NCI-H1092 (cell line): Measurements from ENCODE around the gene MAGEA11.
"Not testable (repeated sequence)": the region's sequence is repeated elsewhere in the genome, so short reads cannot be mapped to it uniquely, and the experiment has no call there.

Experiments used
- DNase-seq: peaks from one replicate; lab custom pipeline; 2025; lab: John Stamatoyannopoulos, UW

Gene MAGEA11

DNA sequence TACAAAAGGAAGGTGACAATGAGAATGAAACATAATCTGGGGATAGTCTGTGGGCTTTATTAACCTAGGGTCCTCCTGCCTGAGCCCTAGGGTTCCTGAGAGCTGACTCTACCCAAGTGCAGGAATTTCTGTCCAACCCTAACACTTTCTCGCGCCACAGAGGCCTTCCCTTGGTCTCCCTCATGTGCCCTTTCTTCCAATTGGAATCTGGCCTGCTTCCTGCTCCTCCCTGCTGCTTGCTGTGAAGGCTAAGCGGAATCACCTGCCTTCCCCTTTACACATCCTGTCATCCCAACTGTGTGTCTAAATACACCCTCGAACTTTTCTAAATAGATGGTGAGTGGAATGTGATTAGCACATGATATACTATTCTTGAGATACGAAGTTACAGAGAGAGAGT lies 5.9 kb downstream of the MAGEA11 start:
- DNase-seq = no peak

DNA sequence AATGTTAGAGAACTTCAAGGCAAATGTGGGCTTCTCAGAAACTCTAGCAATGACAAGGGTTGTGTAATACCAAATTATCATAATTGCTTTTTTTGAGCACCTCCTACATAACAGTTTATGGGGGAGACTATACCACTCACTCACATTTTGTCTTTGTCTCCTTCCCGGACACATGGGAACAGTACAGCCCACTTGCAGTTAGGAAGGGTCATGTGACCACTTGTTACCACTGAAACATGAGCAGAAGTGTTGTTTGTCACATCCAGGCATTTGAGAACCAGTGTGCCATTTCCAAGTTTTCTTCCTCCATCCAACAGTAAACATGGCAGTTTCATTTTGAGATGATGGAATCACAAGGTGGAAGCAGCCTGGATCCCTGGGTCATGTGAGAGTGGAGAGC lies 6.9 kb downstream of the MAGEA11 start:
- DNase-seq = no peak

DNA sequence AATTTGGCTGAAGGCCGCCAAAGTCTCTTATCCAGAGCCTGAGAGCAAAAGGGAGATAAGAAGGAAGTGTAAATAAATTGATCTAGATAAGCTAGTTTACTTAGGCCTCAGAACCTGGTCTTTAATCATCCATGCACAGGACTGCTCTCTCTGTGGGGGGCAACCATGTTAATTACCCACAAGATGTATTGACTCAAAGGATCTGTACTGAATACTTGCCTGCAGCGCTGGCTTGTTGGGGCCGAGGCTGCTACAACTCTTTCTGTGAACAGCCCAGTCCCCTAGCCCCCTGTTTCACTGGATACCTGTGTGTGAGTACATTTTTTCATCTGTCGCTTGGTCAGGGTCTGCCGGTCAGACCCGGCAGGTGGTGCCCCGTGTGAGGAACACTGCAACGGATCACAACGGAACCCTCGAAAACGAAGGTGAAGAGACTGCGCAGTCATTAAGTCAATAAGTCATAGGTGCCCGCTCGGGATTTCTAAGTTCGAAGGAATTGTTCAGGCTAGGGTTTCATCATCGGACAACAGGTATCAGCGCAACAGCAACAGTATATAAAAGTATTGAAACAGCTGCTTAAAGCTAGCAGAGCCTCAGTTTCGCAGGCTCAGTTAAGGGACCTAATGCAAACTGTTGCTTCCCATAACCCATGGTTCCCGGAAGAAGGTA lies 8.3 kb downstream of the MAGEA11 start:
- no peak for DNase-seq

DNA sequence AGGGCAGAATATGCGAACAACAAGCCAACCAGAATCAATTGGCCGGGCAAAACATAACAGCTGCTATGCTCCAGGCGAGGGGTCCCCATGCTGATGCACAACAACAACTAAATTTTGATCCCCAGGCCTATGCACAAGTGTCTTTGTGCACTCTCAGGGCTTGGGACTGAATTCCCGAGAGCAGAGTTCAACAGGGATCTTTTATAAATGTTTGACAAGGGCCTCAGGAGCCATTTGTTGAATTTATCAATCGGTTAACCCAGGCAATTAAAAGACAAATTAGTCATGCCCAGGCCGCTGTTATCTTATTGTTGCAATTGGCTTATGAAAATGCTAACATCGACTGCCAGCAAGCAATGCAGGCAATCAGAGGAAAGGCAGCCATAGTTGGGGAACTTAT lies 9.4 kb downstream of the MAGEA11 start:
- DNase-seq = not testable (repeated sequence)

GRCh38 chrX:149721778-149722177 lies 9.9 kb downstream of the MAGEA11 start:
- DNase-seq = no peak

DNA sequence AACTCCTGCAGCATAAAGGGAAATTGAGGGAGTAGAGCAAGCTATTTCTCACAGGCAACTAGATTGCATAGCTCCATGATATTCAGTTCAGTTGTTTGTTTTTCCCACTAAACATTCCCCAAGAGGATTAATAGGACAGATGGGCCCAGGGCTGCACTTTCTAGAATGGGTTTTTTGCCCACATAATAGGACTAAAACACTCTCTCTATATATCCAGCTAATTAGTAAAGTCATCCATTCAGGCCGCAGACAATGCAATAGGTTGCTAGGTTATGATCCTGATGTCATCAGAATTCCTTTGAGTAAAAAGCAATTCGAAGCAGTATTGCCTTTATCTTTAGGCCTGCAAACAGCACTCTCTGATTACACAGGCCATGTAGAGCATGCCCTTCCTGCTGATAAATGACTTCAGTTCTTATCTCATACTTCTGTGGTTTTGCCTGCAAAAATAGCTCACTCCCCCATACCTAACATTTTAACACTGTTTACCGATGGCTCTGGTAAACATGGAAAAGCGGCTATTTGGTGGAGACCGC lies 11.8 kb downstream of the MAGEA11 start:
- not testable (repeated sequence) for DNase-seq

DNA sequence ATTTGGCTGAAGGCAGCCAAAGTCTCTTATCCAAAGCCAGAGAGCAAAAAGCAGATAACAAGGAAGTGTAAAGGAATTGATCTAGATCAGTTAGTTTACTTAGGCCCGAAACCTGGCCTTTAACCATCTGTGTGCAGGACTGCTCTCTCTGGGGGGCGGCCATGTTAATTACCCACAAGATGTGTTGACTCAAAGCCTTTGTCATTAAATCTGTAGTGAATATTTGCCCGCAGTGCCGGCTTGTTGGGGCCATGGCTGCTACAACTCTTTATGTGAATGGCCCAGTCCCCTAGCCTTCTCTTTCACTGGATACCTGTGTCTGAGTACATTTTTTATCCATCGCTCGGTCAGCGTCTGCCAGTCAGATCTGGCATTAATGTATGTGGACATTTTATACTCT lies 15.4 kb downstream of the MAGEA11 start:
- not testable (repeated sequence) for DNase-seq

DNA sequence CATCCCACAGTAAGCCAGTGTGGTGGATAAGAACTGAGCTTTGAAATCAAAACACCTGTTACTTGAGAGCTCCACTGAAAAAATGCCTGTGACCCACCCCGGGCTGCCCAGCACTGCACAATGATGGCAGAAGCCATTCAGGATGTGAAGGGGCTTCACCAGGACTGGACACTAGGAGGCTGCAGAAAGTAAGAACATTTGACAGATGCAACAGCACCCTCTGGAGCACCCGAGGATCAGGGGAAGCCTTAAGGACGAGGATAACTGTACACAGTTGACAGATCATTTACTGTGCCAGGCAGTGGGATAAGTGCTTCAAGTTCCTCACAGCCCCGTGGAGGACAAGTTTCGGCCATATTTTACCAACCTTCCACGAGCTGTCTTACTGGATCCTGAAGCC lies 30.4 kb downstream of the MAGEA11 start:
- DNase-seq = not testable (repeated sequence)

- DNase-seq = not testable (repeated sequence)
Observed at GRCh38 chrX:149746390-149747007, 34.6 kb downstream of the MAGEA11 start.

- no peak for DNase-seq
Observed at GRCh38 chrX:149757206-149758067, 45.6 kb downstream of the MAGEA11 start.

DNA sequence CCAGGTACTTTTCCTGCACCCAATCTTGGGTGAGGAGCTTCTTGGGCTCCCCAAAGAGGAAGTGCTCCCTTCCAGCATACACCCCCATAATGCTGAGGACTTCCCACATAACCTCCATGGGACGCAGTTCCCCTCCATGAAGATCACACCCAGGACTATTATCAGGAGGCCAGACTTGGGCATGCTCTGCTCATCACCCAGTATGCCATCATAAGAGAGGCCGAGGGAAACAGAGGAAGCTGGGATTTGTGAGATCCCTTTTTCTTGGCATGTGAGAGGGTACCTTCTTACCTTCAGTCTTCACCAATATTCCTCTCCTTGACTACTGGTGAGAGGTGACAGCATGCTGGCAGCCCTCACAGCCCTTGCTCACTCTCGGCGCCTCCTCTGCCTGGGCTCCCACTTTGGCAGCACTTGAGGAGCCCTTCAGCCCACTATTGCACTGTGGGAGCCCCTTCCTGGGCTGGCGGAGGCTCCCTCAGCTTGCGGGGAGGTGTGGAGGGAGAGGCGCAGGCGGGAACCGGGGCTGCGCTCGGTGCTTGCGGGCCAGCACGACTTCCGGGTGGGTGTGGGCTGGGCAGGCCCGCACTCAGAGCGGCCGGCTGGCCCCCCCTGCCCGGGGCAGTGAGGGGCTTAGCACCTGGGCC lies 46.3 kb downstream of the MAGEA11 start:
- DNase-seq = no peak

- DNase-seq = not testable (repeated sequence)
Observed at GRCh38 chrX:149758715-149759078, 46.8 kb downstream of the MAGEA11 start.

GRCh38 chrX:149759824-149760223 lies 48.0 kb downstream of the MAGEA11 start:
- DNase-seq = no peak

GRCh38 chrX:149760965-149761364 lies 49.1 kb downstream of the MAGEA11 start:
- DNase-seq = no peak

DNA sequence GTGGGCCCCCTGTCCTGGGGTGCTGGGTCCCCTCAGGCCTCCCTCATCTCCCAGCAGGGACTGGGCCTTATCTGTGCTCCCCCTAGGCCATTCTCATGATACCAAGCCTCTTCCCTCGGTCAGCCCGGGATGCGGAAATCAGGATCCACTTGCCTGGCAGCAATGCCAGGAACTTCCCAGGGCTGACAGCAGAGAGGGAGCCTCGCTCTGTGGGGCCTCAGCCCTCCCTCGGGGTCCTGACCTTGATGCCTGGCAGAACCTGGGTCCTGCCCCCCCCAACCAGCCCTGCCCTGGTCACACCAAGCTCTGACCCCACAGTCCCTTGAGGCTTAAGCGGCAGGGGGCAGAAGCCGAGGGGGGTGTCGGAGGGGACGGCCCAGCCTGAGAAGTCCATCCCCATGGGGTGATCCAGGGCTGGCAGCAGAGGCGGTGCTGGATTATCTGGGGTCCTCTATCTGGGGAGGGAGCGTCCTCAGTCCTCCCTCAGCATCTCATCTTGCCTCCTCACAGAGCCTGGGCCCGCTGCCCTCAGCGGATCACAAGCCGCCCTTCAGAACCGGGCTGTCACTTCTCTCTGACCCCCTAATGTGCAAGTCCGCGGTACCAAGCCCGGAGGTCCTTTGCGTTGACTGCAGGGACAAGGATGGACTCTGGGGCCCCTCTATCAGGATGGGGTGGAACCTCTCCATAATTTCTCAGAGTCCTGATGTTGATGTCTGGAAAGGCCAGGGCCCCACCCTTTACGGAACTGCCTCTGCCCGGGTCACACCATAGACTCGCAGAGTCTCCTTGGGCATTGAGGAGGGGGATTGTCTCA lies 50.2 kb downstream of the MAGEA11 start:
- not testable (repeated sequence) for DNase-seq

- DNase-seq = no peak
Observed at GRCh38 chrX:149762696-149763614, 51.1 kb downstream of the MAGEA11 start.
